Effector memory CD4-positive, alpha-beta T cell (primary cell): ENCODE results near the gene ARHGEF3.
A peak's percentile ranks its signal among the peaks of the same experiment; 100 is the strongest.

Experiments
- DNase-seq, 3 donors: peaks; one replicate each; pipeline ENCODE4 v3.0.0-alpha.2; 2020
- H3K27ac ChIP-seq: 2 replicates; pipeline ENCODE4 v1.7.0; 2013; ENCODE audit warnings: mild to moderate bottlenecking, low read length, moderate library complexity; ENCODE audit not compliant: insufficient read depth, poor library complexity, severe bottlenecking
- H3K27me3 ChIP-seq: replicated peaks from 2 replicates; pipeline ENCODE4 v1.7.0; 2013; ENCODE audit warnings: mild to moderate bottlenecking, low read length; ENCODE audit not compliant: insufficient read depth, control insufficient read depth, poor library complexity, severe bottlenecking
- H3K36me3 ChIP-seq: 2 replicates; pipeline ENCODE4 v1.7.0; 2013; ENCODE audit warnings: mild to moderate bottlenecking, low read length, moderate library complexity; ENCODE audit not compliant: control insufficient read depth, insufficient read depth
- H3K4me1 ChIP-seq: 2 replicates; pipeline ENCODE4 v1.7.0; 2013; ENCODE audit warnings: low read length, mild to moderate bottlenecking; ENCODE audit not compliant: control insufficient read depth, insufficient read depth, poor library complexity, severe bottlenecking
- H3K4me3 ChIP-seq: 2 replicates; pipeline ENCODE4 v1.7.0; 2013; ENCODE audit warnings: low read length, low read depth, mild to moderate bottlenecking; ENCODE audit not compliant: insufficient read depth, poor library complexity, severe bottlenecking
- H3K9me3 ChIP-seq: 2 replicates; pipeline ENCODE4 v1.7.0; 2013; ENCODE audit warnings: mild to moderate bottlenecking, low read length, moderate library complexity; ENCODE audit not compliant: control insufficient read depth

The ARHGEF3 gene

DNA sequence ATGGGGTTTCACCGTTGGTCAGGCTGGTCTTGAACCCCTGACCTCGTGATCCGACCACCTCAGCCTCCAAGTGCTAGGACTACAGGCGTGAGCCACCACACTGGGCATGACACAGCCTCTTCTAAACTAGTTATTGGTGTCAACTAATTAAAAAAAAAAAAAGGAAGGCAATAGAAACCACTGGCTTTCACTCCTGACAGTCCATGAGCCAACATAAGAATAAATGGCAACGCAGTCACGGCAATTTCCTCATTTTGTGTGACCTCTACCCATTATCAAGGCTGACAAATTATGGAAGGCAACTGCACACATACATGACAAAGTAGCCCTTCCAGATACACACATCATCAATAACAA is 5.9 kb downstream of the ARHGEF3 start:
- H3K4me1 ChIP-seq, result peaks cover 62% of the 10 kb centered on the region
- H3K4me3 ChIP-seq, result no peak overlapping the region
- no peaks in the 10 kb centered on the region for H3K36me3 ChIP-seq
- DNase-seq, result no peak
- H3K27ac ChIP-seq, result peak overlapping the region; percentile 76
- no peaks in the 10 kb centered on the region for H3K9me3 ChIP-seq
- no peaks in the 10 kb centered on the region for H3K27me3 ChIP-seq

GRCh38 chr3:56795097-56795828 is 6.5 kb downstream of the ARHGEF3 start:
- Histone ChIP-seq H3K27me3 (no peaks in the 10 kb centered on the region), H3K4me3 (no peak overlapping the region), H3K36me3 (no peaks in the 10 kb centered on the region), H3K27ac (peak overlapping the region; percentile 76), H3K9me3 (no peaks in the 10 kb centered on the region), H3K4me1 (peaks cover 66% of the 10 kb centered on the region)
- DNase-seq, result no peak

- Histone ChIP-seq H3K9me3 (no peaks in the 10 kb centered on the region), H3K27me3 (no peaks in the 10 kb centered on the region), H3K4me1 (peaks cover 79% of the 10 kb centered on the region), H3K36me3 (no peaks in the 10 kb centered on the region), H3K4me3 (no peak overlapping the region), H3K27ac (no peak overlapping the region)
- DNase-seq, result no peak
These were observed 9.6 kb downstream of the ARHGEF3 start for GRCh38 chr3:56792193-56792592.

DNA sequence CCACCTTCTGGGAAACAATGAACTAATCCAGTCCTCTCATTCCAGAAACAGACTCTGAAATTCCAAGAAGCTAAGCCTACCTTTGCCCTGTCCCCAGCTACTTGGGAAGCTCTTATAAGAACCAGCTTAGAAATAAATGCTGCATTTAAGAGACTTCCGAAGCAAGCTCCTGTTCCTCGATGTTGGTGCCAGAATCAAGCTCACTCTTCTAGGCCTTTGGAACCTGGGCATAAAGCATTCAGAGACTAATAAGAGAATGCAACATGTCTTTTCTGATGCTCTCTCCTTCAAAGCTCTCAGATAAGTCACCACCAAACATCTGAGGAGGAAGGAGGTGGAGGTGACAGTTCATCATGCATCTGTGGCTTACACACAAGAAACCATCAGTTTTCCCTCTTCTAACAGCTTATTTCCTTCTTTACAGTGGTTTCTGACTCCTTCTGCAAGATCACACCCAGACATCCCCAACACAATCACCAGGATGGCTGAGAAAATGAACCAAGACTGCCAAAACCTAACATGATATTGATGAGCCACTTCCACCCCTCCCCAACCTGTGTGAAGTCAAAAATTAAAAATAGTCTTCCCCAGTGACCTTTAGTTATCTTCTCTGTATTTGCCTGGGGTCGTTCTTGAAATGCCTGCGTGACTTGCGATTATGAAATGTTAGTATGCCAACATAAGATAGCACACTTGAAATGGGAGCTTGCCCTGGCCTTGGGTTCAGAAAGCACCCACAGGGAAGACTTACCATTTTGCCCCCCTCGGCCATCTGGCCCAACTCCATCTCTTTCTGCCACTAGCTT is 11.5 kb downstream of the ARHGEF3 start:
- Histone ChIP-seq H3K27me3 (no peaks in the 10 kb centered on the region), H3K36me3 (no peaks in the 10 kb centered on the region), H3K4me1 (peaks cover 81% of the 10 kb centered on the region), H3K9me3 (no peaks in the 10 kb centered on the region), H3K27ac (peak overlapping the region; percentile 63), H3K4me3 (no peak overlapping the region)
- no peak for DNase-seq

DNA sequence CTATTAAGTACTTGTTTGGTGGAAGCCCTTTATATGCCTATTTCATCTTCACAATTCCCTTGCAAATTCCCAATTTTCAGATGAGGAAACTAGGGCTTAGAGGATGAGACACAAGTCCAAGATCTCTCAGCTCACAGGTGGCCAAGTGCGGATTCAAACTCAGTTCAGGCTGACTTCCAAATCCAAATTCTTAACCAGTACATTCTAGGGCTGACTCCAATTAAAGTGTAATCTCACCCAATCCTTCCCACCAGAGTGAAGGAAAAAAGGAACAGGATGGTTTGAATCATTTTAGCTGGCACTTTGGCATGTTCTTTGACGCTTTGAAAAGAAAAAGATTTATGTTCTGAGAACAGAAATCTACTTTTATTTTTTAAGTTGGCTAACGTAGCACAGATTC is 12.7 kb downstream of the ARHGEF3 start:
- peak overlapping the region; percentile 63 for H3K27ac ChIP-seq

DNA sequence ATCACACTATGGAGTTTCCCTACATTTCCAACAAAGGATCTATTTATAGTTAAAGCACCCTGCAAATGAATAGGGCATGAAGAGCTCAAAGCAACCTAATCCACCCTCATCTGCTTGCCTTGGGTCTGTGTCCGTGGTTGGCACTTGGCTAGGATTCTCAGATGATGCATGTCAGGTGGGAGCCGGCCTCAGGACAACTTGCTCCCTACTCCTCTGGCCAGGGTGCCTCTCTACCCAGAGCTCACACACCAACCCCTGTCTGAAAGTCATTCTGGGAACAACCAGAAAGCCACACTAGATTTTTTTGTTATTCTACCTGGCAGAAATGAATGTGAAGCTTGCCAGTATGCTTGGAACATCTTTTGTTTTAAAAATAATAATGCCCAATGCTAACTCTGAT is 13.2 kb downstream of the ARHGEF3 start:
- H3K27me3 ChIP-seq, result no peaks in the 10 kb centered on the region
- DNase-seq, result no peak
- H3K4me3 ChIP-seq, result no peak overlapping the region
- peaks cover 89% of the 10 kb centered on the region for H3K4me1 ChIP-seq
- H3K27ac ChIP-seq, result peak overlapping the region; percentile 63
- no peaks in the 10 kb centered on the region for H3K36me3 ChIP-seq
- no peaks in the 10 kb centered on the region for H3K9me3 ChIP-seq

More for the DNA sequence above, 12.7 kb downstream of the ARHGEF3 start:
- Histone ChIP-seq H3K4me1 (peaks cover 83% of the 10 kb centered on the region), H3K4me3 (no peak overlapping the region), H3K27me3 (no peaks in the 10 kb centered on the region), H3K9me3 (no peaks in the 10 kb centered on the region), H3K36me3 (no peaks in the 10 kb centered on the region)
- no peak for DNase-seq

DNA sequence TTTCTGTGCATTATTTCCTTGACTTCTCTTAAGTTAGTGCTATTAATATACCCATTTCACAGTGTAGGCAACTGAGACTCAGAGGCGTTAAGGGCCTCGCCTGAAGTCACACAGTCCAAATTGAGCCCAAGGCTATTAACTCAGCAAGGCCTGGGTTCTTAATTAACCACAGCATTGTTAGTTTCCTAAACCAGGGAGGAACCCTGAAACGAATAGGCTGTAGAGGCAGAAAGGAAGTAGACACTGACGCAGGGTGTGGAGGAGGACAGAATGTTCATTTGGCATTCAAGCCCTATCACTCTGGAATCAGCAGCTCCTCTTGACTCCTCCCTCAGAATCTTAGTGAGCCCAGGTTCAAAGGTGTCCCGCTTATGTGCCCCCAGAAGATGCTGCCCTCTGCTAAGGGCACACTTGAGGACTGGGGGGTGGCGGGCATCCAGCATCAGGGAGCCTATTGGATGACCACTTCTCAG is 13.9 kb downstream of the ARHGEF3 start:
- Histone ChIP-seq H3K4me3 (no peak overlapping the region), H3K27me3 (no peaks in the 10 kb centered on the region), H3K36me3 (no peaks in the 10 kb centered on the region), H3K9me3 (no peaks in the 10 kb centered on the region), H3K27ac (peak overlapping the region; percentile 63), H3K4me1 (peaks cover 96% of the 10 kb centered on the region)
- no peak for DNase-seq

DNA sequence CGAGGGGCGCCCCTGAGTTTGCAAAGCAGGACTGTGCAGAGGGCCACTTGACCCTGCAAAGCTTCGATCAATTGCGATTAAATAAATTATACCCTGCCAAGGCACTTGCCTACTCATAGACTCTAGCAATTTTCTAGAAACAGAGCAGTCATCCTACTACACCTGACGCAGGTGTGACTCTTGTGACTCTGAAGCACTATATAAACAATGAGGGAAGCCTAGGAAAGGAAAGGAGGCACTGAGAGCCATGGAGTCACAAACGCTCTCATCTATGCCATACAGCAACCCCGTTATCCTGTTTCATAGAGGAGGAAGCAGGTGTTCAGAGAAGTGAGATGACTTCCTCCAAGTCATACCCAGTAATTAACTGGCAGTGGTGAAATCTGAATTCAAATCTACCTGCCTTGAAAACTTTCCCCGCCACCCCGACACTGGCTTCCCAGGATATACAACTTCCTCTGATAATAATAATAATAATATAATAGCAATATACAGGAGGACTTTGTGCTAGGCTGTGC is 14.4 kb downstream of the ARHGEF3 start:
- Histone ChIP-seq H3K27ac (peak overlapping the region; percentile 63), H3K9me3 (no peaks in the 10 kb centered on the region), H3K27me3 (no peaks in the 10 kb centered on the region), H3K36me3 (no peaks in the 10 kb centered on the region), H3K4me3 (no peak overlapping the region), H3K4me1 (peaks cover 99% of the 10 kb centered on the region)
- DNase-seq, result no peak

- no peak for DNase-seq
- Histone ChIP-seq H3K4me1 (peaks cover 99% of the 10 kb centered on the region), H3K4me3 (no peak overlapping the region), H3K27ac (peak overlapping the region; percentile 62), H3K36me3 (no peaks in the 10 kb centered on the region), H3K9me3 (no peaks in the 10 kb centered on the region), H3K27me3 (no peaks in the 10 kb centered on the region)
These were observed 16.2 kb downstream of the ARHGEF3 start for GRCh38 chr3:56785499-56785898.

DNA sequence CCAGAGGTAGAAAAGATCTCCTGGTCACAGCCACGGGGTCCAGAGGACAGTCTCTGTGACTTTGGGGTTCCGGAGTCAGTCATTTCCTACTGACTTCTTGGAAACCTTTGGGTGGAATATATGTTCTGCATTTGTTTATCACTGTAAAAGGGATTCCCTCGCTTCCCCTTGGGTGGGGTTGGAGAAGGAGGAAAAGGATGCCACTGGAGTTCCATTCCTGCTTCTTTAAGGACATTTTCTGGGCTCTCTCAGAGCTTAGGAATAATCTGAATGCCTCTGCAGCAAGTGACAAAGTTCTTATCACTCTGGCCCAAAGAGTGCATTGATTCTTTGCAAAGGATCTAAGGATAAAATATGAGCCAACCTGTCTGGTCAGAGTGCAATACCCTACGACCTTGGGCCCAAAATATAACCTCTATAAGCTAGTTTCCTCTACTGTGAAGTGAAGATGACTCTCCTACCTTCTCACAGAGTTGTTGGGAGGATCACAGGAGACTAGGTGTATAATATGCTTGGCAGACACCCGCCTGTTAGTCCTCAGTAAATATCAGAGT is 17.2 kb downstream of the ARHGEF3 start:
- Histone ChIP-seq H3K27ac (peak overlapping the region; percentile 62), H3K9me3 (no peaks in the 10 kb centered on the region), H3K4me1 (peaks cover 96% of the 10 kb centered on the region), H3K4me3 (no peak overlapping the region), H3K27me3 (no peaks in the 10 kb centered on the region), H3K36me3 (no peaks in the 10 kb centered on the region)
- DNase-seq, result no peak
